Measurements from ENCODE around the gene SLC5A9. TPM values are rescaled to one million over a fixed set of nuclear protein-coding genes. Genes with fewer than 3 reads are reported as not detected.

The SLC5A9 gene
- total RNA-seq, 4 donors from 2014 or later = not detected

DNA sequence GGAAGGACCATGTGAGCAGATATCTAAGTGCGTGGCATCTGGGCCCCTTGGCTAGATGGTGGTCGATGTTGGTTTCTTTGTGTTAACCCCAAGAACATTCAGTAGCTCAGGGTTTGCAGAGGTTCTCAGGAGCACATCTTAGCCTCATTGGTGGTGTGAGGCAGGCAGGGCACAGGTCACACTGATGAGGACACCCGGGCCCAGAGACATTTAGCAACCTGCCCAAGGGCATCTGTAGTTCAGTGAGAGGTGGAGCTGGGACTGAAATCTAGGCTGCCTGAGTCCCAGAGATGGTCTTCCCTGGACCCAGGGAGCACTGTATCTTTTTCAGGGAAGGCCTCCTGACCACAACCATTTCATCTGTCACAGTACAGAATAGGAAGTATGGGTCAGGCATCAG is 859 bp upstream of the SLC5A9 start:
- TF ChIP-seq CTCF (IDR thresholded peaks at IDR 0.05; ENCODE audit: low read depth) = no peak

GRCh38 chr1:48223366-48224240 is 1.1 kb downstream of the SLC5A9 start:
- TF ChIP-seq CTCF (IDR thresholded peaks at IDR 0.05; ENCODE audit: low read depth) = no peak

DNA sequence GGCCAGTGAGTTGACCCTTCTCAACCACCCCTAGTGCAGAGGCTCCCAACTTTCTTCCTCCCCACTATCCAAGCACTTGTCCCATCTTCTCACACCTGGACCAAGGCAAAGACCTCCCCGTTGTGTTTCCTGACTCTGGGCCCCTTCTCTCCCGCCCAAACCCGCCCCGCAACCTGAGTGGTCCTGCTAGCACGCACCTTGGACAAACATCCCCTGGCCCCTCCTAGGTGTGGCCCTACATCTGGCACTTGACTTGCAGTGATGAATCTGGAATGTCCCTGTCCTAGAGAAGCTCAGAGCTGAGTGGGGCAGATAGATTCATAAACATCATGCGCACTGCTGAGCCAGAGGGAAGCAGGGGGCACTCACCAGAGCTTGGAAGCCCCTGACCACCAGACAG is 2.3 kb downstream of the SLC5A9 start:
- no peak for TF ChIP-seq CTCF (IDR thresholded peaks at IDR 0.05; ENCODE audit: low read depth)

DNA sequence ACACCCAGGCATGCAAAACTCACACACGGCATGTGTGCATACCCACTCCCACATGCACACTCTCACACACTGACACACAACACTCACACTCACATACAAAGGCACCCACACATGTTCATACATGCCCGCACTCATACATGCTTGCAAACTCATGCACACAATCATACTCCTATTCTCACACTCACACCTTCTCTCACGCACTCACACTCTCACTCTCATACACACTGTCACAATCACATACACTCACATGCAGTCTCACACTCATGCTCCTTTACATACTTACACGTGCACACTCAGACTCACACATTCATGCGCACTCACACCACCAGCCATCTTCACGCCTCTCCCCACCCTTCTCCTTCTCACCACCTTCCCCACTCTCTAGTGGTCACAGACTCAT is 3.1 kb downstream of the SLC5A9 start:
- TF ChIP-seq CTCF (IDR thresholded peaks at IDR 0.05; ENCODE audit: low read depth) = no peak

GRCh38 chr1:48227165-48228013 is 4.9 kb downstream of the SLC5A9 start:
- TF ChIP-seq CTCF (IDR thresholded peaks at IDR 0.05; ENCODE audit: low read depth) = no peak

GRCh38 chr1:48228156-48228555 is 5.6 kb downstream of the SLC5A9 start:
- TF ChIP-seq CTCF (IDR thresholded peaks at IDR 0.05; ENCODE audit: low read depth) = no peak

DNA sequence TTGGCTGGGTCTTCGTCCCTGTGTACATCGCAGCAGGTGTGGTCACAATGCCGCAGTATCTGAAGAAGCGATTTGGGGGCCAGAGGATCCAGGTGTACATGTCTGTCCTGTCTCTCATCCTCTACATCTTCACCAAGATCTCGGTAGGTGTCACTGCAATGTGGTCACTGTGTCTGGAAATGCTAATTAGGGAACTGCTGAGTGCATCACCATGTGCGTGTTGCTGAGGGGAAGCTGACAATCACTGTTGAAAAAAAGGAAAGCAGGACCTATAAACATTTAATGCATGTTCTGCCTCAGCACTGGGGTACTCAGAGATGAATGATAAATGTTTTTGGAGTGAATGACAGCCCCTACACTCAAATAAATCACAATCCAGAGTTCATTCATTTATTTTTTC is 6.8 kb downstream of the SLC5A9 start:
- no peak for TF ChIP-seq CTCF (IDR thresholded peaks at IDR 0.05; ENCODE audit: low read depth)
